Measurements from ENCODE around the gene EFL1.

Gene EFL1

DNA sequence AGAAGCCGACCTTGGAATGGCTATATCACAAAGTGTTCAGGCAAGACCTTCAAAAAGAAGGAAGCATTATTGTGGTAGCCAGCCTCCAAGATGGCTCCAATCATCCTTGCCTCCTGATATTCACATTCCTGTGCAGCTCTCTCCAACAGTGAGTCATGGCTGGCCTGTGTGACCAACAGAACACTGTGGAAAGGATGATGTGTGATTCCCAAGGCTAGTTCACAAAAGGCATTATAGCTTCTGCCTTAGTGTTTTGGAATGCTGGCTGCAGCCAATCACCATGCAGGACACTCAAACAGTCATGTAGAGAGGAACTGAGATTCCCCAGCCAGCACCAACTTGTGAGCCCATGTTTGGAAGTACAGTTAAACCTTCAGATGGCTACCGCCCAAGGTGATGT, 102.6 kb downstream of the EFL1 start:
- TF ChIP-seq EZH2 (IDR thresholded peaks at IDR 0.05; ENCODE audit: borderline replicate concordance, low read length): no peak
- Histone ChIP-seq H3K27ac (ENCODE audit: low read depth, low read length, poor library complexity, severe bottlenecking) (no peak overlapping the region), H3K27me3 (ENCODE audit: insufficient read depth, low read length) (no peaks in the 10 kb centered on the region)

DNA sequence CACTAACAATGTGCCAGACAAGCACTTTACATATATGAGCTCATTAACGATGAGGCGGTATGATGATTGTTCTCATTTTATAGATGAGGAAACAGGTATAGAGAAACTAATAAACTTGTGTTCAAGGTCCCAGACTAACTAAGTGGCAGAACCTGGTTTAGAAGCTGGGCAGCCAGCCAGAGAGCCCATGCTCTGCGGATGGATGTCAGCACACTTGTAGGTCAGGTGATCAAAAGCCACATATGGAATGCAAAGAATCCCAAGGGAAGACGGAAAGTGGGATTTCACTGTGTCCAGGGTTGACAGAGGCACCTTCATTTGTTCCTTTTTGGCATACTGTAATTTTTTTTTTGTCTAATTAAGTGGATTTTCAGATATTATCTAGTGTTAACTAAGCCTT, 103.7 kb downstream of the EFL1 start:
- no peaks in the 10 kb centered on the region for H3K27me3 ChIP-seq (ENCODE audit: insufficient read depth, low read length)

More for the DNA sequence above, 102.6 kb downstream of the EFL1 start:
- no peaks in the 10 kb centered on the region for H3K4me1 ChIP-seq (ENCODE audit: insufficient read depth, low read length, severe bottlenecking)
- no peak overlapping the region for H2AFZ ChIP-seq (ENCODE audit: low read length)
- no peaks in the 10 kb centered on the region for H4K20me1 ChIP-seq (ENCODE audit: insufficient read depth, low read length)
- no peak overlapping the region for H3K4me2 ChIP-seq (ENCODE audit: low read length)
- H3K9ac ChIP-seq (ENCODE audit: low read length): no peak overlapping the region
- H3K36me3 ChIP-seq (ENCODE audit: insufficient read depth, low read length): peaks cover 49% of the 10 kb centered on the region
- no peak overlapping the region for H3K4me3 ChIP-seq (ENCODE audit: low read depth, low read length, poor library complexity, severe bottlenecking)
- no peaks in the 10 kb centered on the region for H3K9me2 ChIP-seq (ENCODE audit: low read depth, low read length)
- H3K79me2 ChIP-seq (ENCODE audit: insufficient read depth, low read length): no peaks in the 10 kb centered on the region
- H3F3A ChIP-seq (ENCODE audit: insufficient read depth, low read length): no peaks in the 10 kb centered on the region
- no peaks in the 10 kb centered on the region for H3K9me3 ChIP-seq (ENCODE audit: low read length)

DNA sequence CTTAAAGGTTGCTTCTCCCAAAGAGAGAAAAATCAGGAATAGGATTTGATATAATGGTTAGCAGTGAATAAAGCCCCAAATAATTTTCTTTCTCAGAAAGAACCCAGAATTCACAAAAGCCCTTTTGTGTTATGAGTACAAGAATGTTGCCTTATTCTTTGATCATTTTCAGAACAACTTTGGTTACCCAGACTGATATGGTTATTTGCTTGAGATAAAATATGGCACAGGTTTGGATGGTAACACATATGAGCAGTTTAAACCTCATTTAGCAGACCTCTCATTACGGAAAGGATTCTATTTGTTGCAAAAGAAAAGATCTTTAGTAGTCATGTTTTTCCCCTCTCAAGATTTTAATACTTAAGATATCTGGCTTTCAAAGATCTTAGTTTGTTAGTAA, 111.9 kb downstream of the EFL1 start:
- no peak for TF ChIP-seq EZH2 (IDR thresholded peaks at IDR 0.05; ENCODE audit: borderline replicate concordance, low read length)
- TF ChIP-seq, protein P1, sequence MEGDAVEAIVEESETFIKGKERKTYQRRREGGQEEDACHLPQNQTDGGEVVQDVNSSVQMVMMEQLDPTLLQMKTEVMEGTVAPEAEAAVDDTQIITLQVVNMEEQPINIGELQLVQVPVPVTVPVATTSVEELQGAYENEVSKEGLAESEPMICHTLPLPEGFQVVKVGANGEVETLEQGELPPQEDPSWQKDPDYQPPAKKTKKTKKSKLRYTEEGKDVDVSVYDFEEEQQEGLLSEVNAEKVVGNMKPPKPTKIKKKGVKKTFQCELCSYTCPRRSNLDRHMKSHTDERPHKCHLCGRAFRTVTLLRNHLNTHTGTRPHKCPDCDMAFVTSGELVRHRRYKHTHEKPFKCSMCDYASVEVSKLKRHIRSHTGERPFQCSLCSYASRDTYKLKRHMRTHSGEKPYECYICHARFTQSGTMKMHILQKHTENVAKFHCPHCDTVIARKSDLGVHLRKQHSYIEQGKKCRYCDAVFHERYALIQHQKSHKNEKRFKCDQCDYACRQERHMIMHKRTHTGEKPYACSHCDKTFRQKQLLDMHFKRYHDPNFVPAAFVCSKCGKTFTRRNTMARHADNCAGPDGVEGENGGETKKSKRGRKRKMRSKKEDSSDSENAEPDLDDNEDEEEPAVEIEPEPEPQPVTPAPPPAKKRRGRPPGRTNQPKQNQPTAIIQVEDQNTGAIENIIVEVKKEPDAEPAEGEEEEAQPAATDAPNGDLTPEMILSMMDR (IDR thresholded peaks at IDR 0.05; ENCODE audit: low read length): no peak
- H3K79me2 ChIP-seq (ENCODE audit: insufficient read depth, low read length): no peaks in the 10 kb centered on the region

More for the DNA sequence above, 103.7 kb downstream of the EFL1 start:
- H3K4me3 ChIP-seq (ENCODE audit: low read depth, low read length, poor library complexity, severe bottlenecking): no peak overlapping the region
- no peak overlapping the region for H3K9ac ChIP-seq (ENCODE audit: low read length)
- H3K27ac ChIP-seq (ENCODE audit: low read depth, low read length, poor library complexity, severe bottlenecking): no peak overlapping the region
- no peaks in the 10 kb centered on the region for H3K79me2 ChIP-seq (ENCODE audit: insufficient read depth, low read length)
- no peaks in the 10 kb centered on the region for H3K4me1 ChIP-seq (ENCODE audit: insufficient read depth, low read length, severe bottlenecking)
- no peak for TF ChIP-seq EZH2 (IDR thresholded peaks at IDR 0.05; ENCODE audit: borderline replicate concordance, low read length)
- TF ChIP-seq, protein P1 (IDR thresholded peaks at IDR 0.05; ENCODE audit: low read length): no peak
- peaks cover 47% of the 10 kb centered on the region for H3K36me3 ChIP-seq (ENCODE audit: insufficient read depth, low read length)
- no peaks in the 10 kb centered on the region for H4K20me1 ChIP-seq (ENCODE audit: insufficient read depth, low read length)
- no peaks in the 10 kb centered on the region for H3K9me2 ChIP-seq (ENCODE audit: low read depth, low read length)
- no peaks in the 10 kb centered on the region for H3K9me3 ChIP-seq (ENCODE audit: low read length)
- H3K4me2 ChIP-seq (ENCODE audit: low read length): no peak overlapping the region
- H3F3A ChIP-seq (ENCODE audit: insufficient read depth, low read length): no peaks in the 10 kb centered on the region
- no peak overlapping the region for H2AFZ ChIP-seq (ENCODE audit: low read length)

DNA sequence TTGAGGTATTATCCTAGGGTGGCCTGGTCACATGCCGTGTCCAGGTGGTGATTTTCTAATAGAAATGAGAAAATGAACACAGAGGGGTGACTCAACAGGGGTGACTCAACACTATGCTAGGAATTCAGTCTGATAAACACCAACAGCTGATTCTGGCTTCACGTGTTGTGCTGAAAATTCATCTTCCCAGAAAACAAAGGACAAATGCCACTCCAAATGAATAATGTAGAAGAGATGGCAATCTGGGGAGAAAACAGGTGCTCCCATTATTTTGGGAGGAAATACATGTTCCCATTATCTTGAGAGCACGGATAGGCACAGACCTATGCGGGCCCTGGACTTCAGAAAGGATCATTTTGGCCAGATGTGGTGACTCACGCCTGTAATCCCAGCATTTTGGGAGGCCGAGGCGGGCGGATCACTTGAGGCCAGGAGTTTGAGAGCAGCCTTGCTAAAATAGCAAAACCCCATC, 115.5 kb downstream of the EFL1 start:
- Histone ChIP-seq H3K36me3 (ENCODE audit: insufficient read depth, low read length) (peaks cover 11% of the 10 kb centered on the region; the same call in 1 of the 2 replicates), H3K27ac (ENCODE audit: low read depth, low read length, poor library complexity, severe bottlenecking) (no peak overlapping the region), H3K4me2 (ENCODE audit: low read length) (no peak overlapping the region), H3F3A (ENCODE audit: insufficient read depth, low read length) (no peaks in the 10 kb centered on the region), H3K4me1 (ENCODE audit: insufficient read depth, low read length, severe bottlenecking) (no peaks in the 10 kb centered on the region), H4K20me1 (ENCODE audit: insufficient read depth, low read length) (no peaks in the 10 kb centered on the region), H3K79me2 (ENCODE audit: insufficient read depth, low read length) (no peaks in the 10 kb centered on the region), H2AFZ (ENCODE audit: low read length) (no peak overlapping the region), H3K4me3 (ENCODE audit: low read depth, low read length, poor library complexity, severe bottlenecking) (no peak overlapping the region), H3K9ac (ENCODE audit: low read length) (no peak overlapping the region), H3K9me3 (ENCODE audit: low read length) (no peaks in the 10 kb centered on the region), H3K9me2 (ENCODE audit: low read depth, low read length) (no peaks in the 10 kb centered on the region), H3K27me3 (ENCODE audit: insufficient read depth, low read length) (no peaks in the 10 kb centered on the region)
- TF ChIP-seq EZH2 (IDR thresholded peaks at IDR 0.05; ENCODE audit: borderline replicate concordance, low read length): no peak
- TF ChIP-seq, protein P1 (IDR thresholded peaks at IDR 0.05; ENCODE audit: low read length): no peak

More for the DNA sequence above, 111.9 kb downstream of the EFL1 start:
- H2AFZ ChIP-seq (ENCODE audit: low read length): no peak overlapping the region
- no peak overlapping the region for H3K4me2 ChIP-seq (ENCODE audit: low read length)
- no peaks in the 10 kb centered on the region for H3K4me1 ChIP-seq (ENCODE audit: insufficient read depth, low read length, severe bottlenecking)
- H3K9me2 ChIP-seq (ENCODE audit: low read depth, low read length): no peaks in the 10 kb centered on the region
- no peaks in the 10 kb centered on the region for H3K9me3 ChIP-seq (ENCODE audit: low read length)
- H3K36me3 ChIP-seq (ENCODE audit: insufficient read depth, low read length): peaks cover 18% of the 10 kb centered on the region; the same call in 1 of the 2 replicates
- no peaks in the 10 kb centered on the region for H4K20me1 ChIP-seq (ENCODE audit: insufficient read depth, low read length)
- no peaks in the 10 kb centered on the region for H3K27me3 ChIP-seq (ENCODE audit: insufficient read depth, low read length)
- no peak overlapping the region for H3K9ac ChIP-seq (ENCODE audit: low read length)
- H3K27ac ChIP-seq (ENCODE audit: low read depth, low read length, poor library complexity, severe bottlenecking): no peak overlapping the region
- no peak overlapping the region for H3K4me3 ChIP-seq (ENCODE audit: low read depth, low read length, poor library complexity, severe bottlenecking)
- no peaks in the 10 kb centered on the region for H3F3A ChIP-seq (ENCODE audit: insufficient read depth, low read length)

Measured in OCI-LY1 (cell line).